ENCODE measurements around the gene KCNA2.

DNA sequence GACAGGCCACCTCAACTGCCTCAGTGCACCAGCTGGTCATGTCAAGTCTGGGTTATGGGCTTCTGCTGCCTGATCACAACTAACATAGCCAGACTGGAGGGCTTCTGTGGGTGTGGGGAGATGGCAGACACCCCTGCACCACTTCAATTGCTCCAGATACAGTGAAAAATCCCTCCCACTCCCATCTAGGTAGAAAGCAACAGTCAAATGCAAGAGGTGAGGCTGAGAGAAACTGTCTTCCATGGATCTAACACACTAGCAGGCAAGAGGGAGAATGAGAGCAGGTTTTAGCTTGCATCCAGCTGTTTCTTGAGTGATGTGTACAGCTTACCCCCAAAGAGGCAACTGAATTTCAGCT lies 10.8 kb downstream of the KCNA2 start:
- TF ChIP-seq, protein P1, sequence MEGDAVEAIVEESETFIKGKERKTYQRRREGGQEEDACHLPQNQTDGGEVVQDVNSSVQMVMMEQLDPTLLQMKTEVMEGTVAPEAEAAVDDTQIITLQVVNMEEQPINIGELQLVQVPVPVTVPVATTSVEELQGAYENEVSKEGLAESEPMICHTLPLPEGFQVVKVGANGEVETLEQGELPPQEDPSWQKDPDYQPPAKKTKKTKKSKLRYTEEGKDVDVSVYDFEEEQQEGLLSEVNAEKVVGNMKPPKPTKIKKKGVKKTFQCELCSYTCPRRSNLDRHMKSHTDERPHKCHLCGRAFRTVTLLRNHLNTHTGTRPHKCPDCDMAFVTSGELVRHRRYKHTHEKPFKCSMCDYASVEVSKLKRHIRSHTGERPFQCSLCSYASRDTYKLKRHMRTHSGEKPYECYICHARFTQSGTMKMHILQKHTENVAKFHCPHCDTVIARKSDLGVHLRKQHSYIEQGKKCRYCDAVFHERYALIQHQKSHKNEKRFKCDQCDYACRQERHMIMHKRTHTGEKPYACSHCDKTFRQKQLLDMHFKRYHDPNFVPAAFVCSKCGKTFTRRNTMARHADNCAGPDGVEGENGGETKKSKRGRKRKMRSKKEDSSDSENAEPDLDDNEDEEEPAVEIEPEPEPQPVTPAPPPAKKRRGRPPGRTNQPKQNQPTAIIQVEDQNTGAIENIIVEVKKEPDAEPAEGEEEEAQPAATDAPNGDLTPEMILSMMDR (IDR thresholded peaks at IDR 0.05): no peak
- no peak for TF ChIP-seq SIN3A (IDR thresholded peaks at IDR 0.05; ENCODE audit: borderline replicate concordance, insufficient read depth, low read depth, low read length)
- TF ChIP-seq, protein P2, sequence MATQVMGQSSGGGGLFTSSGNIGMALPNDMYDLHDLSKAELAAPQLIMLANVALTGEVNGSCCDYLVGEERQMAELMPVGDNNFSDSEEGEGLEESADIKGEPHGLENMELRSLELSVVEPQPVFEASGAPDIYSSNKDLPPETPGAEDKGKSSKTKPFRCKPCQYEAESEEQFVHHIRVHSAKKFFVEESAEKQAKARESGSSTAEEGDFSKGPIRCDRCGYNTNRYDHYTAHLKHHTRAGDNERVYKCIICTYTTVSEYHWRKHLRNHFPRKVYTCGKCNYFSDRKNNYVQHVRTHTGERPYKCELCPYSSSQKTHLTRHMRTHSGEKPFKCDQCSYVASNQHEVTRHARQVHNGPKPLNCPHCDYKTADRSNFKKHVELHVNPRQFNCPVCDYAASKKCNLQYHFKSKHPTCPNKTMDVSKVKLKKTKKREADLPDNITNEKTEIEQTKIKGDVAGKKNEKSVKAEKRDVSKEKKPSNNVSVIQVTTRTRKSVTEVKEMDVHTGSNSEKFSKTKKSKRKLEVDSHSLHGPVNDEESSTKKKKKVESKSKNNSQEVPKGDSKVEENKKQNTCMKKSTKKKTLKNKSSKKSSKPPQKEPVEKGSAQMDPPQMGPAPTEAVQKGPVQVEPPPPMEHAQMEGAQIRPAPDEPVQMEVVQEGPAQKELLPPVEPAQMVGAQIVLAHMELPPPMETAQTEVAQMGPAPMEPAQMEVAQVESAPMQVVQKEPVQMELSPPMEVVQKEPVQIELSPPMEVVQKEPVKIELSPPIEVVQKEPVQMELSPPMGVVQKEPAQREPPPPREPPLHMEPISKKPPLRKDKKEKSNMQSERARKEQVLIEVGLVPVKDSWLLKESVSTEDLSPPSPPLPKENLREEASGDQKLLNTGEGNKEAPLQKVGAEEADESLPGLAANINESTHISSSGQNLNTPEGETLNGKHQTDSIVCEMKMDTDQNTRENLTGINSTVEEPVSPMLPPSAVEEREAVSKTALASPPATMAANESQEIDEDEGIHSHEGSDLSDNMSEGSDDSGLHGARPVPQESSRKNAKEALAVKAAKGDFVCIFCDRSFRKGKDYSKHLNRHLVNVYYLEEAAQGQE (IDR thresholded peaks at IDR 0.05; ENCODE audit: insufficient read depth in 1 of 2, low read depth in 2 of 2, low read length in 1 of 2): no peak
- TF ChIP-seq POLR2AphosphoS5 (IDR thresholded peaks at IDR 0.05; ENCODE audit: low read depth, low read length): no peak

Measured in Panc1 (cell line).